IMR-90 (cell line): ENCODE results near the gene RAD51B. TPM values are rescaled to one million over a fixed set of nuclear protein-coding genes. Genes with fewer than 3 reads are reported as not detected.

Source experiments
- ATAC-seq: fragments of 200-7000 bp; cut with Tn5 transposase; 2 replicates; pipeline ENCODE4 v1.9.1; 2020; ENCODE audit warnings: low read depth, mild to moderate bottlenecking, moderate library complexity
- BruUV-seq: library from RNA; stranded (reverse); fragments of 400-500 nt; replicated peaks from 2 replicates; lab custom pipeline; 2021; lab: Mats Ljungman, UMichigan
- CTCF ChIA-PET: fragments of 300-600 bp; formaldehyde crosslinking; extraction: SDS; loops from one replicate; lab custom pipeline; 2021; ENCODE audit warnings: antibody characterized with exemption; lab: Yijun Ruan, JAX
- POLR2A ChIA-PET: fragments of 300-600 bp; sonication (Branson Sonifier 250); formaldehyde crosslinking; loops from one replicate; lab custom pipeline; 2022; ENCODE audit warnings: antibody characterized with exemption; ENCODE audit not compliant: unreplicated experiment; lab: Charles Lee
- DNase-seq: peaks from one replicate; pipeline ENCODE4 v3.0.0; 2013
- H2AFZ ChIP-seq: replicated peaks from 2 replicates; pipeline ENCODE3; 2013; ENCODE audit warnings: low read length, mild to moderate bottlenecking; ENCODE audit not compliant: poor library complexity
- H2AK5ac ChIP-seq: 2 replicates; pipeline ENCODE4 v1.6.1; 2013; ENCODE audit warnings: low read depth, low read length, inconsistent platforms
- H2AK9ac ChIP-seq: replicated peaks from 2 replicates; pipeline ENCODE3; 2013; ENCODE audit warnings: mild to moderate bottlenecking, low read depth, low read length, moderate library complexity; ENCODE audit not compliant: poor library complexity
- H2BK120ac ChIP-seq: 2 replicates; pipeline ENCODE4 v1.6.1; 2013; ENCODE audit warnings: low read depth, low read length, inconsistent platforms
- H2BK15ac ChIP-seq: 3 replicates; pipeline ENCODE4 v1.6.1; 2013; ENCODE audit warnings: low read depth, low read length, inconsistent platforms
- H2BK20ac ChIP-seq: 2 replicates; pipeline ENCODE4 v1.6.1; 2013; ENCODE audit warnings: low read depth, mild to moderate bottlenecking, inconsistent platforms, low read length, moderate library complexity
- H2BK5ac ChIP-seq: 2 replicates; pipeline ENCODE4 v1.6.1; 2013; ENCODE audit warnings: mild to moderate bottlenecking, low read depth, low read length, inconsistent platforms; ENCODE audit not compliant: poor library complexity, severe bottlenecking
- H3K14ac ChIP-seq: replicated peaks from 2 replicates; pipeline ENCODE4 v1.6.1; 2013; ENCODE audit warnings: low read depth, low read length, inconsistent platforms
- H3K18ac ChIP-seq: 2 replicates; pipeline ENCODE4 v1.6.1; 2013; ENCODE audit warnings: low read depth, low read length, control low read depth
- H3K23ac ChIP-seq: 2 replicates; pipeline ENCODE4 v1.6.1; 2013; ENCODE audit warnings: low read depth, low read length, inconsistent platforms
- H3K27ac ChIP-seq: 2 replicates; pipeline ENCODE4 v1.5.1; 2013; ENCODE audit warnings: mild to moderate bottlenecking, control low read depth, low read length; ENCODE audit not compliant: insufficient read depth
- H3K27me3 ChIP-seq: 2 replicates; pipeline ENCODE4 v1.6.1; 2013; ENCODE audit warnings: low read length; ENCODE audit not compliant: control insufficient read depth, insufficient read depth
- H3K36me3 ChIP-seq: 2 replicates; pipeline ENCODE4 v1.6.1; 2013; ENCODE audit warnings: low read length, mixed read lengths; ENCODE audit not compliant: control insufficient read depth, insufficient read depth
- H3K4ac ChIP-seq: 2 replicates; pipeline ENCODE4 v1.6.1; 2013; ENCODE audit warnings: low read depth, low read length, inconsistent platforms
- H3K4me1 ChIP-seq: 2 replicates; pipeline ENCODE4 v1.6.1; 2013; ENCODE audit warnings: low read length, mixed read lengths; ENCODE audit not compliant: control insufficient read depth, insufficient read depth
- H3K4me2 ChIP-seq: 2 replicates; pipeline ENCODE4 v1.6.1; 2013; ENCODE audit warnings: low read depth, mild to moderate bottlenecking, control low read depth, low read length, moderate library complexity
- H3K4me3 ChIP-seq: 2 replicates; pipeline ENCODE4 v1.5.1; 2013; ENCODE audit warnings: low read depth, mild to moderate bottlenecking, control low read depth, low read length, moderate library complexity; ENCODE audit not compliant: insufficient read depth
- H3K56ac ChIP-seq: 2 replicates; pipeline ENCODE4 v1.6.1; 2013; ENCODE audit warnings: low read length, inconsistent platforms; ENCODE audit not compliant: insufficient read depth; ENCODE audit errors: extremely low read depth
- H3K79me1 ChIP-seq, 2 experiments: 2 replicates each; pipeline ENCODE4 v1.6.1; 2013; ENCODE audit warnings: low read length in 2 of 2, inconsistent platforms in 1 of 2, low read depth in 1 of 2
- H3K9ac ChIP-seq: 2 replicates; pipeline ENCODE4 v1.6.1; 2013; ENCODE audit warnings: low read depth, low read length, control low read depth
- H3K9me1 ChIP-seq: 2 replicates; pipeline ENCODE4 v1.6.1; 2013; ENCODE audit warnings: low read length, inconsistent platforms; ENCODE audit not compliant: insufficient read depth
- H3K9me3 ChIP-seq: 2 replicates; pipeline ENCODE4 v1.6.1; 2013; ENCODE audit warnings: low read length; ENCODE audit not compliant: control insufficient read depth, insufficient read depth
- H4K20me1 ChIP-seq: 2 replicates; pipeline ENCODE4 v1.6.1; 2013; ENCODE audit warnings: low read length, inconsistent platforms; ENCODE audit not compliant: insufficient read depth
- H4K5ac ChIP-seq: 2 replicates; pipeline ENCODE4 v1.6.1; 2013; ENCODE audit warnings: mild to moderate bottlenecking, low read depth, low read length, control low read depth
- H4K8ac ChIP-seq, 2 experiments: 2 replicates each; pipeline ENCODE4 v1.6.1; 2013; ENCODE audit warnings: low read depth in 2 of 2, low read length in 2 of 2, control low read depth in 1 of 2, inconsistent platforms in 1 of 2
- H4K91ac ChIP-seq: 2 replicates; pipeline ENCODE4 v1.6.1; 2013; ENCODE audit warnings: low read depth, low read length, inconsistent platforms; ENCODE audit not compliant: insufficient read depth
- BHLHE40 ChIP-seq: fragments of 150-350 bp; IDR thresholded peaks from 2 replicates; pipeline ENCODE4 v1.6.1; 2016; ENCODE audit warnings: mild to moderate bottlenecking, low read depth, low read length
- CEBPB ChIP-seq: IDR thresholded peaks from 2 replicates; pipeline ENCODE4 v1.6.1; 2012; ENCODE audit warnings: low read depth, low read length, improper control_type of control experiment
- CHD1 ChIP-seq: IDR thresholded peaks from 2 replicates; pipeline ENCODE4 v1.6.1; 2012; ENCODE audit warnings: low read depth, low read length, improper control_type of control experiment
- CTCF ChIP-seq: conservative IDR thresholded peaks from 2 replicates; pipeline ENCODE4 v1.5.1; 2012; ENCODE audit warnings: mild to moderate bottlenecking, low read depth, low read length, improper control_type of control experiment
- ELK1 ChIP-seq: fragments of 150-350 bp; IDR thresholded peaks from 2 replicates; pipeline ENCODE4 v1.6.1; 2016; ENCODE audit warnings: low read depth, mild to moderate bottlenecking, low read length, moderate library complexity, borderline replicate concordance
- FOS ChIP-seq: fragments of 150-350 bp; IDR thresholded peaks from 2 replicates; pipeline ENCODE4 v1.6.1; 2016; ENCODE audit warnings: low read depth, low read length
- MAFK ChIP-seq: IDR thresholded peaks from 2 replicates; pipeline ENCODE4 v1.6.1; 2012; ENCODE audit warnings: low read depth, low read length, improper control_type of control experiment
- MAZ ChIP-seq: IDR thresholded peaks from 2 replicates; pipeline ENCODE4 v1.6.1; 2012; ENCODE audit warnings: low read depth, mild to moderate bottlenecking, low read length, improper control_type of control experiment, moderate library complexity, borderline replicate concordance
- MXI1 ChIP-seq: IDR thresholded peaks from 2 replicates; pipeline ENCODE4 v1.6.1; 2012; ENCODE audit warnings: low read depth, mild to moderate bottlenecking, low read length, moderate library complexity, borderline replicate concordance
- NFE2L2 ChIP-seq: fragments of 150-350 bp; IDR thresholded peaks from 2 replicates; pipeline ENCODE4 v1.6.1; 2016; ENCODE audit warnings: low read depth, mild to moderate bottlenecking, low read length
- POLR2A ChIP-seq: IDR thresholded peaks from 2 replicates; pipeline ENCODE4 v1.6.1; 2012; ENCODE audit warnings: mild to moderate bottlenecking, low read depth, low read length
- RAD21 ChIP-seq: IDR thresholded peaks from 2 replicates; pipeline ENCODE4 v1.6.1; 2012; ENCODE audit warnings: low read length, improper control_type of control experiment
- RCOR1 ChIP-seq: IDR thresholded peaks from 2 replicates; pipeline ENCODE4 v1.6.1; 2012; ENCODE audit warnings: mild to moderate bottlenecking, low read length, improper control_type of control experiment; ENCODE audit not compliant: insufficient replicate concordance
- RFX5 ChIP-seq: IDR thresholded peaks from 2 replicates; pipeline ENCODE4 v1.8.0; 2012; ENCODE audit warnings: low read depth, mild to moderate bottlenecking, low read length, moderate library complexity
- SMC3 ChIP-seq: fragments of 150-350 bp; IDR thresholded peaks from 2 replicates; pipeline ENCODE4 v1.6.1; 2016; ENCODE audit warnings: low read depth, mild to moderate bottlenecking, antibody characterized with exemption, low read length, moderate library complexity
- USF2 ChIP-seq: fragments of 150-350 bp; IDR thresholded peaks from 2 replicates; pipeline ENCODE4 v1.6.1; 2017; ENCODE audit warnings: mild to moderate bottlenecking, antibody characterized with exemption, low read length, low read depth
- WGBS, 2 experiments: methylation state at CpG; one replicate each; pipeline versions ENCODE4 v1.1.5 to v1.1.7; 2013; ENCODE audit warnings: missing lambda C conversion rate in 2 of 2; ENCODE audit not compliant: insufficient read length in 1 of 2; ENCODE audit errors: extremely low coverage in 2 of 2; 5-methylcytosine and 5-hydroxymethylcytosine counted together
- dilution Hi-C: fragments of 300-500 bp; cut with HindIII; formaldehyde crosslinking; loops from one replicate; pipeline ENCODE4 v1.14.3; 2018; ENCODE audit warnings: low sequenced_read_pairs; ENCODE audit not compliant: unreplicated experiment
- in situ Hi-C: fragments of 300-500 bp; cut with MboI; formaldehyde crosslinking; loops from 3 replicates; pipeline ENCODE4 v1.14.3; 2019; ENCODE audit warnings: low sequenced_read_pairs, inconsistent platforms, mixed read lengths
- intact Hi-C: fragments of 100-400 bp; cut with micrococcal nuclease; formaldehyde crosslinking; loops from 2 replicates; pipeline ENCODE4 v1.10.0; 2022
- polyA plus RNA-seq, 3 experiments: library from polyadenylated mRNA; depleted of rRNA; stranded (reverse); fragments of >200 nt; gene quantifications; 2 replicates each; pipeline ENCODE4 v1.2.3, GENCODE V29; 2012; ENCODE audit warnings: low replicate concordance in 1 of 3
- total RNA-seq: library from RNA; depleted of rRNA; stranded (reverse); fragments of >200 nt; gene quantifications from 2 replicates; pipeline ENCODE4 v1.2.3, GENCODE V29; 2012

RAD51B gene
- total and polyA plus RNA-seq, 2 of the 4 experiments (the other 2 are of a cell fraction), result 5.1 to 18.8 TPM

GRCh38 chr14:67846029-67846610 is 26.5 kb downstream of the RAD51B start:
- Histone ChIP-seq H3K9me1 (no peaks in the 10 kb centered on the region), H4K5ac (no peak overlapping the region), H3K4me3 (no peak overlapping the region), H3K36me3 (no peaks in the 10 kb centered on the region), H2BK15ac (no peak overlapping the region), H3K27me3 (no peaks in the 10 kb centered on the region), H3K27ac (no peak overlapping the region), H2BK120ac (no peak overlapping the region), H3K56ac (no peak overlapping the region), H3K18ac (no peak overlapping the region), H3K4me2 (no peak overlapping the region), H2BK20ac (no peak overlapping the region), H3K4ac (no peak overlapping the region), H3K9ac (no peak overlapping the region), H4K91ac (no peak overlapping the region), H2BK5ac (no peak overlapping the region), H2AFZ (no peak overlapping the region), H3K79me1 (peaks cover 0 to 5% of the 10 kb centered on the region in 2 experiments; a peak in 2 of 4 replicates), H3K14ac (no peak overlapping the region), H2AK5ac (no peak overlapping the region), H4K20me1 (no peaks in the 10 kb centered on the region), H2AK9ac (no peak overlapping the region), H3K23ac (no peak overlapping the region), H3K9me3 (no peaks in the 10 kb centered on the region), H3K4me1 (no peaks in the 10 kb centered on the region), H4K8ac (no peak overlapping the region)
- DNase-seq, result no peak
- intact Hi-C loops, result no loop called here
- dilution Hi-C loops, result no loop called here
- 95% methylated on average over 4 of the region's 17 CpGs; no CpG with 5 or more reads in 1 of the 2 experiments for WGBS, 2 experiments
- POLR2A ChIA-PET, result no interaction called here
- no TSS peak for BruUV-seq
- CTCF ChIA-PET, result interaction anchor here (1.2 kb wide), 1 partner anchor 12 kb away, joined by 3 read pairs; no protein-coding TSS in a partner anchor
- TF ChIP-seq ELK1 (no peak), MXI1 (no peak), RCOR1 (no peak), BHLHE40 (no peak), POLR2A (no peak), FOS (no peak), SMC3 (no peak), CTCF (no peak), CEBPB (no peak), MAZ (no peak), NFE2L2 (no peak), CHD1 (no peak), USF2 (no peak), MAFK (no peak), RAD21 (no peak), RFX5 (no peak)
- in situ Hi-C loops, result no loop called here
- no peak for ATAC-seq
